Activated T-cell treated with anti-CD3 and anti-CD28 coated beads, Interleukin-2, amount 50 U/mL, for 4 hours (primary cell): Measurements from ENCODE around the gene ATG4B. TPM values are rescaled to one million over a fixed set of nuclear protein-coding genes. Genes with fewer than 3 reads are reported as not detected.
"Not testable (repeated sequence)": the region's sequence is repeated elsewhere in the genome, so short reads cannot be mapped to it uniquely, and the experiment has no call there.

ENCODE experiments used
- ATAC-seq, 2 donors: fragments of 200-7000 bp; cut with Tn5 transposase; one replicate each; pipeline ENCODE4 v1.10.0; 2021
- DNase-seq: peaks from one replicate; pipeline ENCODE4 v3.0.0-alpha.2; 2020
- H3K27me3 Mint-ChIP-seq: one replicate; pipeline ENCODE4 v1.8.0; 2021; ENCODE audit warnings: low read depth, mixed read lengths
- H3K36me3 Mint-ChIP-seq: one replicate; pipeline ENCODE4 v1.8.0; 2022; ENCODE audit warnings: mixed read lengths; ENCODE audit not compliant: insufficient read depth
- H3K4me1 Mint-ChIP-seq: one replicate; pipeline ENCODE4 v1.8.0; 2021; ENCODE audit warnings: low read depth, mixed read lengths
- H3K4me3 Mint-ChIP-seq: one replicate; pipeline ENCODE4 v1.8.0; 2021; ENCODE audit warnings: mild to moderate bottlenecking, moderate library complexity, mixed read lengths
- H3K9me3 Mint-ChIP-seq: one replicate; pipeline ENCODE4 v1.8.0; 2021; ENCODE audit warnings: mixed read lengths
- total RNA-seq, 3 donors: library from RNA; stranded (reverse); gene quantifications; one replicate each; pipeline ENCODE4 v1.2.1, GENCODE V29; 2021

Gene ATG4B
- total RNA-seq, 3 donors from 2014 or later, result 72.6 to 82.4 (median 75.3) TPM

DNA sequence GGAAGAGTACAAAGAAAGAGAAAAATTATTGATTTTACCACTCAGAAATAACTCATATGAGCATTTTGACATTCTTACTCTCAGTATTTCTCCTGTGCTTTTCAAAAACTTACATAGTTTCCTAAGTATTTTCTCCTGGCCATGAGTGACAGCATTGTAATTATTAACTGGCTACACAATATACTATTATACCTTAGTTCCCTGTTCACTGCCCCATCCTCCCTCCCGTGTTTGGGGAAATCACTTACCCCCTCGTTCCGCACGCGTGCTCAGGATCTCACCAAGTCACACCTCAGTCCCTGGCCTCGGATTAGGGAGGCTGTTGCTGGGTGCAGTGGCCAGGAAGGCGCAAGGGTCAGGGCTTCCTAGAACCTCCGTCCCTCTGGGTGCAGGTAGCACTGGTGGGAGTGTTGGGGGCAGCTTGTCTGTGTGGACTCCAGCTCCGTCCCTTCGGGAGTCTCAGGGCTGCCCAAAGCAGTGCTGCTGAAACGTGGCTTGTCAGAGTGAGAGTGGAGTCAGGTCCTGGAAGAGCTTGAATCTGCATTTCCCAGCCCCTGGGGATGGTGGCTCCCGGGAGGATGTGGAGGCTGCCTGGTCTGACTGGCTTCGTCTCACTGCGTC, 23.2 kb downstream of the ATG4B start:
- H3K36me3 Mint-ChIP-seq, result peaks cover 24% of the 10 kb centered on the region
- no peaks in the 10 kb centered on the region for H3K27me3 Mint-ChIP-seq
- H3K4me3 Mint-ChIP-seq, result no peak overlapping the region
- DNase-seq (no peak), ATAC-seq (no peak)
- peaks cover 5% of the 10 kb centered on the region for H3K4me1 Mint-ChIP-seq
- no peaks in the 10 kb centered on the region for H3K9me3 Mint-ChIP-seq

DNA sequence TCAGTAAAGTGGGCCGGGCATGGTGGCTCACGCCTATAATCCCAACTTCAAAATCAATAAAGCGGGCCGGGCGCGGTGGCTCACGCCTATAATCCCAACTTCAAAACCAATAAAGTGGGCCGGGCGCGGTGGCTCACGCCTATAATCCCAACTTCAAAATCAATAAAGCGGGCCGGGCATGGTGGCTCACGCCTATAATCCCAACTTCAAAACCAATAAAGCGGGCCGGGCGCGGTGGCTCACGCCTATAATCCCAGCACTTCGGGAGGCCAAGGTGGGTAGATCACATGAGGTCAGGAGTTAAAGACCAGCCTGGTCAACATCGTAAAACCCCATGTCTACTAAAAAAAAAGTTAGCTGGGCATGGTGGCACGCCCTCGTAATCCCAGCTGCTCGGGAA, 25.2 kb downstream of the ATG4B start:
- H3K27me3 Mint-ChIP-seq, H3K4me3 Mint-ChIP-seq, DNase-seq, H3K4me1 Mint-ChIP-seq, H3K9me3 Mint-ChIP-seq, ATAC-seq: not testable (repeated sequence)
- H3K36me3 Mint-ChIP-seq, result peaks cover 25% of the 10 kb centered on the region

- Mint-ChIP-seq H3K4me3 (no peak overlapping the region), H3K36me3 (peaks cover 19% of the 10 kb centered on the region), H3K27me3 (no peaks in the 10 kb centered on the region), H3K9me3 (no peaks in the 10 kb centered on the region), H3K4me1 (peaks cover 5% of the 10 kb centered on the region)
- ATAC-seq (no peak), DNase-seq (no peak)
These were observed 28.4 kb downstream of the ATG4B start for GRCh38 chr2:241665731-241666440.

DNA sequence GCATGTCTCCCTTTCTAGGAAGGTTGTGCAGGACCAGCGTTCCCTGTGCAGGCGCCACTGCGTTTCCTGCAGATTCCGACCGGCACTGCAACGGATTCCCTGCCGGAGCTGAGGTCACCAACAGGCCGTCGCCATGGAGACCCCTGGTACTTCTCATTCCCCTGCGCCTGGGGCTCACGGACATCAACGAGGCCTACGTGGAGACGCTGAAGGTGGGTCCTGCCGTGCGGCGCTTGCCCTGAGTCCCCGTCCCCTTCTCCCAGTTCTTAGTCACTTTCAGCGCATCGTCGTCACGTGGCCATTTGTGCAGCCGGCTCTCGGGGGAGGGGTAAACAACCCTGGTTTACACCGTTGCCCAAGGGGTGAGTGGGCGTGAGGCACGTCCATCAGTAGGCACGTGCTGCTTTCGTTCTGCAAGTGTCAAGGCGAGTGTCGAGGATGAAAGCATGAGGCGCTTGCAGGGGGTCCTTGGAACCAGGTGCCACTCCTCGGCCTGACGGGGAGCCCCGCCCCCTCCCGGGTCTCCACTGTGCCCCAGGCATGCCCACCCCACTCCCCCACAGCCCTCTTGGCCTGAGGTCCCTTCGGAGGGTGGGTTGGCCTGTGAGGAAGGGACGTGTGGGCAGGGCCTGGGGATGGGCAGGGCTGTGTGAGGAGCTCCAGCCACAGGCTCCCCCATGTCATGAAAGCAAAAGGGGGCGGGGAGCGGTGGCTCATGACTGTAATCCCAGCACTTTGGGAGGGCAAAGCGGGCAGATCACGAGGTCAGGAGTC, 29.3 kb downstream of the ATG4B start:
- peaks cover 17% of the 10 kb centered on the region for H3K36me3 Mint-ChIP-seq
- H3K27me3 Mint-ChIP-seq, result no peaks in the 10 kb centered on the region
- no peak for DNase-seq
- H3K4me1 Mint-ChIP-seq, result peaks cover 5% of the 10 kb centered on the region
- no peaks in the 10 kb centered on the region for H3K9me3 Mint-ChIP-seq
- ATAC-seq, result no peak
- H3K4me3 Mint-ChIP-seq, result no peak overlapping the region

DNA sequence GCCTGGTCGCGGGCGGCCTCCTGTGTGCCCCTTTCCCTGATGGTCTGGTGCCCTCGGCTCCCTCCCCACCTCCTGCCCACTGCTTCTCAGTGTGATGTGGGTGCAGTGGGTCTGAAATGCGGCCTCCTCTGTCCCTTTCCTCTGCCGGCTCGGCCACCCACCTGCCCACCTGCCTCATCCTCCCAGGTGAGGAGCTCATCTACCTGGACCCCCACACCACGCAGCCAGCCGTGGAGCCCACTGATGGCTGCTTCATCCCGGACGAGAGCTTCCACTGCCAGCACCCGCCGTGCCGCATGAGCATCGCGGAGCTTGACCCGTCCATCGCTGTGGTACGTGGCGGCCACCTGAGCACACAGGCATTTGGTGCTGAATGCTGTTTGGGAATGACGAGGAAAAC, 30.9 kb downstream of the ATG4B start:
- ATAC-seq (no peak), DNase-seq (no peak)
- Mint-ChIP-seq H3K36me3 (peaks cover 17% of the 10 kb centered on the region), H3K27me3 (no peaks in the 10 kb centered on the region), H3K4me3 (no peak overlapping the region), H3K9me3 (no peaks in the 10 kb centered on the region), H3K4me1 (peaks cover 5% of the 10 kb centered on the region)

DNA sequence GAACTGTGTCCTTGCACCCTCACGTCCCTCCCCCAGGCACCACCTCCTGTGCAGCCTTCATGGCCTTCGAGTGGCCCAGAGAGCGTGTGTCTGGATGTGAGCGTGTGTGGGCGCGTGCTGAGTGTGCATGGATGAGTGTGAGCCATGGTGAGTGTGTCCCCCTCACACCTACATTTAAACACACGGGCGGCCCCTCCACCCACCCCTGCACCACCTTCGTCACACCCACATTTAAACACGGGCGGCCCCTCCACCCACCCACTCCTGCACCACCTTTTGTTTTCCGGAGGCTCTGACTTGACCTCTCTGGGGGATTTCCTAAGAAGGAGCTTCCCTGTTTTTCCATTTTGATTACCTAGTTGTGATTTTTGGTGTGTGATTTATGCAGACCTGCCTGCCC, 31.3 kb downstream of the ATG4B start:
- ATAC-seq (no peak), DNase-seq (no peak)
- Mint-ChIP-seq H3K27me3 (no peaks in the 10 kb centered on the region), H3K4me3 (no peak overlapping the region), H3K36me3 (peaks cover 17% of the 10 kb centered on the region), H3K9me3 (no peaks in the 10 kb centered on the region), H3K4me1 (peaks cover 7% of the 10 kb centered on the region)

- Mint-ChIP-seq H3K27me3 (no peaks in the 10 kb centered on the region), H3K9me3 (no peaks in the 10 kb centered on the region), H3K4me1 (peaks cover 1% of the 10 kb centered on the region), H3K4me3 (no peak overlapping the region), H3K36me3 (peaks cover 17% of the 10 kb centered on the region)
- no peak for ATAC-seq
- DNase-seq, result no peak
These were observed 33.0 kb downstream of the ATG4B start for GRCh38 chr2:241670333-241671110.

GRCh38 chr2:241671457-241672240, 34.2 kb downstream of the ATG4B start:
- ATAC-seq (no peak), DNase-seq (no peak)
- Mint-ChIP-seq H3K4me3 (no peak overlapping the region), H3K36me3 (peaks cover 14% of the 10 kb centered on the region), H3K27me3 (no peaks in the 10 kb centered on the region), H3K9me3 (no peaks in the 10 kb centered on the region), H3K4me1 (peaks cover 1% of the 10 kb centered on the region)

DNA sequence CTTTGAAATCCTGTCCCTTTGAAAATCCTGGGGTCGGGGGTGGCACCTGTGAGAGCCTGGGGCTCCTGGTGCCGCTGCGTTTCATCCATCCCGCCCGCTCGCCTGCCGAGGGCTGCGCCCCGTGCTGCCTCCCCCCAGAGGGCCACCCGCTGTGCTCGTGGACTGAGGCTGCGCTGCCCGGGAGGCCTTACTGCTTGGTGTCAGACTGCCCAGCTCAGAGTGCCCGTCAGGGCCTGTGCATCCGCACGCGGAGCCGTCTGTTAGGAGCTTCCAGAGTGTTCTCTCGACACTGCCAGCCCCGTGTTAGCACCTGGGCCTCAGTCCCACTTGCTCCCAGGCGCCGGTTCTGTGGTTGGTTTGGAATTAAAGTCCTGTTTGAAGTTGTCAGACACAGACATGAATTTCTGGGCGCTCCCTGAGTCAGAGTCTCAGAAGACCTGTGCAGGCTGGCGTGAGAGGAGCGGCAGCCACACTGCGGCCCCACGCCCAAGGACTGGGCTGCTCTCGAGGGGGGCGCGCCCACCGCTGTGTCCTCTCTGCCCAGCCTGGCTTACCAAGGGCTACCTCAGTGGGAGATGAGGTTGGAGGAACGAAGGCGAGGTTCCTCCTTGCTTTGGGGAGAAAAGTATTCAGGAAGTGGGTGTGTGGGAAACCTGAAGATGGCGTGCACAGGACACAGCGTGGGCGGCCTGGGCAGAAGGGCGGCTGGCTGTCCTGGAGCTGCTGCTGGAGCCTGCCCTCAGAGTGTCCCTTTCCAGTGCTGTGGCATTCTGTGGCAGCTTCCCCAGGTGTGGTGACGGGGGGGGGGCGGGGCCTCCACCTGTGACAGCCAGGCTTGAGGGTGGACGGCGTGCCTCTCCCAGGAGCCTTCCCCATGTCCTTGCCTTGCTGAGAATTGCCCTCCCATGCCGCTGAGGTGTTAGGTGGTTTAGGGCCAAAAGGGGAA, 35.0 kb downstream of the ATG4B start:
- ATAC-seq (no peak), DNase-seq (no peak)
- Mint-ChIP-seq H3K4me3 (no peak overlapping the region), H3K9me3 (no peaks in the 10 kb centered on the region), H3K36me3 (peaks cover 13% of the 10 kb centered on the region), H3K4me1 (peaks cover 1% of the 10 kb centered on the region), H3K27me3 (no peaks in the 10 kb centered on the region)

GRCh38 chr2:241673189-241673663, 35.7 kb downstream of the ATG4B start:
- Mint-ChIP-seq H3K9me3 (no peaks in the 10 kb centered on the region), H3K27me3 (no peaks in the 10 kb centered on the region), H3K36me3 (peaks cover 13% of the 10 kb centered on the region), H3K4me1 (peaks cover 1% of the 10 kb centered on the region), H3K4me3 (no peak overlapping the region)
- no peak for DNase-seq
- no peak for ATAC-seq

DNA sequence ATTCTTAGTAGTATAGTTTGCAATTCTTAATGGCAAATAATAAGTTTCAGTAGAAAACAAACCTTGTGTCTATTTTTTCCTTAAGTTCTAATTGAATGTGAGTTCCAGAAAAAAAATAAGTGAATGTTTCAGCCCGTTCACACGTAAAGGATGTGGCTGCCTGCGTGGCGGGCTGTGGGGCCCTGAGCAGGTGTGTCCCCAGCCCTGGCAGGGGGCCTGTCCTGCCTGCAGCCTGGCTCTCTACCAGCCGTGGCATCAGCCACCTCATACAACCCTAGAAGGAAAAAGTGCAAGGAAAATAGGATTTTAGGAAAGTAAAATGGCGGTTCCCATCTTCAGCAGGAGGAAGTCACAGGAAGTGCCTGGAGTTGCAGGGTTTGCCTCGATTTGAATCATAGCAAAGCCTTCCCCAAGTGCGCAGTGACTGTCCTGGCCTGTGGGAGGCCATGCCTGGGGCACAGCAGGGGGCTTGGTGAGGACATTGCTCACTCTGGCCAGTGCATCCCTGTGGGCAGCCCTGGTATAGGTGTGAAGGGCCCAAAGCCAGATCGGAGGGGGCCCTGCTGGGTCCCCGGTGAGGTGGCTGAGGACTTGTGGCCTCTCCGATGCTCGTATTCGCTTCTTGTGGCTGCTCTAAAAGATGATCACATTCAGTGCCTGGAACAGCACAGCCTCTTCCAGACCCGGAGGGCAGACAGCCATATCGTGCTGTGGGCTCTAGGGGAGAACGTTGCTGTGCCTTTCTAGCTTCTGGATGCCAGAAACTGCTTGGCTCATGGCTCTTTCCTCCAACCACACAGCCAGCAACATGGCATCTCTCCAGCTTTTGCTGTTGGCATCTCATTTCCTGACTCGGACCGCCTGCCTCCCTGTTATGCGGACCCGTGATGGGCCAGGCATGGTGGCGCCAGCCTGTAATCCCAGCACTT, 36.6 kb downstream of the ATG4B start:
- no peak for DNase-seq
- Mint-ChIP-seq H3K9me3 (no peaks in the 10 kb centered on the region), H3K4me3 (no peak overlapping the region), H3K36me3 (peaks cover 10% of the 10 kb centered on the region), H3K4me1 (peaks cover 1% of the 10 kb centered on the region), H3K27me3 (no peaks in the 10 kb centered on the region)
- ATAC-seq, result no peak

- no peaks in the 10 kb centered on the region for H3K9me3 Mint-ChIP-seq
- H3K36me3 Mint-ChIP-seq, result peaks cover 15% of the 10 kb centered on the region
- peaks cover 1% of the 10 kb centered on the region for H3K4me1 Mint-ChIP-seq
- no peak overlapping the region for H3K4me3 Mint-ChIP-seq
- no peak for DNase-seq
- no peak for ATAC-seq
- H3K27me3 Mint-ChIP-seq, result no peaks in the 10 kb centered on the region
These were observed 38.4 kb downstream of the ATG4B start for GRCh38 chr2:241675885-241676284.
